K562 (cell line): ENCODE measurements around the gene OPRL1. TPM values are rescaled to one million over a fixed set of nuclear protein-coding genes. Genes with fewer than 3 reads are reported as not detected.

Source experiments
- ATAC-seq: fragments of 200-7000 bp; cut with Tn5 transposase; 3 replicates; pipeline ENCODE4 v1.9.1; 2020; ENCODE audit warnings: moderate library complexity
- BruUV-seq: library from RNA; stranded (reverse); fragments of 400-500 nt; replicated peaks from 2 replicates; lab custom pipeline; 2021; lab: Mats Ljungman, UMichigan
- CTCF ChIA-PET: fragments of 300-600 bp; formaldehyde crosslinking; extraction: SDS; loops from one replicate; lab custom pipeline; 2021; ENCODE audit warnings: low intra/inter-chr PET ratio; lab: Yijun Ruan, JAX
- POLR2A ChIA-PET: fragments of 300-600, 350-650 bp; sonication (Branson Sonifier 250); formaldehyde crosslinking; extraction: SDS; loops from one replicate; lab custom pipeline; 2021; ENCODE audit warnings: antibody characterized with exemption, inconsistent platforms; lab: Yijun Ruan, JAX
- DNase-seq, 4 experiments: peaks; one replicate each; pipeline versions ENCODE4 v3.0.0 to v3.0.0-alpha.2; 2011 to 2018; ENCODE audit warnings: low spot score in 3 of 4, mixed read lengths in 3 of 4; ENCODE audit errors: extremely low read depth in 1 of 4
- FAIRE-seq: peaks from 2 replicates; lab custom pipeline; 2011; peaks lifted over from hg19 to GRCh38; lab: Jason Lieb, UNC
- H2AFZ ChIP-seq: 2 replicates; pipeline ENCODE4 v1.6.0; 2011; ENCODE audit warnings: low read depth, low read length, control low read depth, inconsistent platforms
- H3K27ac ChIP-seq: fragments of 200-600 bp; 3 replicates; pipeline ENCODE4 v1.8.0; 2011; ENCODE audit warnings: low read depth, mild to moderate bottlenecking, control low read depth, inconsistent platforms, low read length, moderate library complexity, mixed read lengths; ENCODE audit errors: extremely low read depth
- H3K27me3 ChIP-seq, 2 experiments: fragments of 300-600 bp in 1 of 2; 2 replicates in 1 of 2; 3 replicates in 1 of 2; pipeline versions ENCODE4 v1.6.0 to v1.8.0; 2011; ENCODE audit warnings: inconsistent platforms in 2 of 2, low read length in 2 of 2, mild to moderate bottlenecking in 1 of 2, mixed read lengths in 1 of 2, moderate library complexity in 1 of 2; ENCODE audit not compliant: control insufficient read depth in 2 of 2, insufficient read depth in 2 of 2
- H3K36me3 ChIP-seq: fragments of 300-600 bp; 3 replicates; pipeline ENCODE4 v1.8.0; 2011; ENCODE audit warnings: mild to moderate bottlenecking, low read length, inconsistent platforms; ENCODE audit not compliant: control insufficient read depth, insufficient read depth
- H3K4me1 ChIP-seq, 2 experiments: fragments of 200-600 bp in 1 of 2; replicated peaks in 1 of 2; 2 replicates in 1 of 2; 3 replicates in 1 of 2; pipeline versions ENCODE4 v1.5.1 to v1.8.0; 2011; ENCODE audit warnings: inconsistent platforms in 2 of 2, low read length in 2 of 2, mild to moderate bottlenecking in 1 of 2, mixed read lengths in 1 of 2, moderate library complexity in 1 of 2; ENCODE audit not compliant: control insufficient read depth in 2 of 2, insufficient read depth in 2 of 2
- H3K4me2 ChIP-seq: 2 replicates; pipeline ENCODE4 v1.6.1; 2011; ENCODE audit warnings: low read length, control low read depth, inconsistent platforms, mixed read lengths; ENCODE audit not compliant: insufficient read depth
- H3K4me3 ChIP-seq: fragments of 200-600 bp; sonication (generic), shearing (Covaris generic); 2 replicates; pipeline ENCODE4 v1.5.1; 2016; ENCODE audit warnings: control low read depth, inconsistent platforms
- H3K79me2 ChIP-seq: fragments of 200-600 bp; 3 replicates; pipeline ENCODE4 v1.8.0; 2011; ENCODE audit warnings: low read length, inconsistent platforms; ENCODE audit not compliant: control insufficient read depth, insufficient read depth
- H3K9ac ChIP-seq, 2 experiments: 2 replicates each; pipeline versions ENCODE4 v1.6.0 to v1.6.1; 2011; ENCODE audit warnings: low read depth in 2 of 2, low read length in 2 of 2, control low read depth in 1 of 2, inconsistent platforms in 1 of 2, mild to moderate bottlenecking in 1 of 2, mixed read lengths in 1 of 2; ENCODE audit not compliant: insufficient read depth in 1 of 2
- H3K9me1 ChIP-seq: one replicate; pipeline ENCODE4 v1.6.0; 2011; ENCODE audit warnings: inconsistent platforms, mild to moderate bottlenecking, low read length, moderate library complexity; ENCODE audit not compliant: control insufficient read depth, insufficient read depth
- H3K9me3 ChIP-seq: replicated peaks from 2 replicates; pipeline ENCODE4 v1.5.1; 2011; ENCODE audit warnings: low read depth, low read length, inconsistent platforms; ENCODE audit not compliant: control insufficient read depth, insufficient read depth
- H4K20me1 ChIP-seq: replicated peaks from 2 replicates; pipeline ENCODE4 v1.6.1; 2011; ENCODE audit warnings: low read length, inconsistent platforms, mixed read lengths; ENCODE audit not compliant: control insufficient read depth, insufficient read depth
- PHF20 ChIP-seq: fragments of 450-650 bp; IDR thresholded peaks from 2 replicates; pipeline ENCODE4 v1.6.1; 2018; ENCODE audit not compliant: partially characterized antibody
- SAP30 ChIP-seq: fragments of 200-600 bp; sonication (generic); IDR thresholded peaks from 2 replicates; pipeline ENCODE4 v1.6.1; 2012; ENCODE audit warnings: borderline replicate concordance, low read depth, mild to moderate bottlenecking, moderate library complexity, low read length, control low read depth, inconsistent platforms; ENCODE audit not compliant: insufficient read depth, poor library complexity, severe bottlenecking
- SP1 ChIP-seq: sonication (generic); formaldehyde crosslinking; IDR thresholded peaks from 2 replicates; pipeline ENCODE4 v1.8.1; 2022; ENCODE audit warnings: mild to moderate bottlenecking, missing genetic modification reagents
- SRSF3 ChIP-seq: fragments of 200-400 bp; formaldehyde crosslinking; IDR thresholded peaks from 2 replicates; pipeline ENCODE4 v1.6.1; 2016; ENCODE audit warnings: mild to moderate bottlenecking, low read length, moderate library complexity; ENCODE audit not compliant: insufficient read depth
- ZNF165 ChIP-seq: fragments of 250-450 bp; sonication (Bioruptor Pico); IDR thresholded peaks from 2 replicates; pipeline ENCODE4 v1.4.0; 2020; ENCODE audit warnings: borderline replicate concordance
- ZNF699 ChIP-seq: fragments of 250-450 bp; sonication (Bioruptor Pico); IDR thresholded peaks from 2 replicates; pipeline ENCODE4 v1.8.0; 2021; ENCODE audit warnings: mild to moderate bottlenecking, moderate library complexity; ENCODE audit not compliant: insufficient replicate concordance
- ZNF778 ChIP-seq: fragments of 450-650 bp; formaldehyde crosslinking; IDR thresholded peaks from 2 replicates; pipeline ENCODE4 v1.4.0; 2020; ENCODE audit warnings: mild to moderate bottlenecking, moderate library complexity
- ZNF780A ChIP-seq: fragments of 250-450 bp; sonication (Bioruptor Pico); IDR thresholded peaks from 2 replicates; pipeline ENCODE4 v1.5.0; 2021; ENCODE audit warnings: mild to moderate bottlenecking
- WGBS: fragments of 100-300 bp; shearing (Covaris generic); methylation state at CpG from one replicate; pipeline ENCODE4 v1.1.6; 2016; ENCODE audit warnings: low coverage, mixed read lengths; ENCODE audit not compliant: insufficient coverage; ENCODE audit errors: missing lambda C conversion rate; 5-methylcytosine and 5-hydroxymethylcytosine counted together
- in situ Hi-C: fragments of 300-500 bp; cut with MboI; formaldehyde crosslinking; loops from 4 replicates; pipeline ENCODE4 v1.15.0; 2018; ENCODE audit warnings: inconsistent platforms, mixed read lengths
- intact Hi-C: fragments of 100-400 bp; cut with micrococcal nuclease; formaldehyde crosslinking; loops from 2 replicates; pipeline ENCODE4 v1.14.2; 2022
- polyA plus RNA-seq, 8 experiments: library from polyadenylated mRNA; depleted of rRNA in 4 of 8; stranded (reverse) in 5 of 8; unstranded in 3 of 8; fragments of >200 nt; fragmentation: Nextera tagmentation in 2 of 8; fragmentation: Illumina TruSeq in 1 of 8; extraction: Ambion mirVana in 2 of 8; extraction: Trizol in 1 of 8; gene quantifications; 2 replicates each; pipeline versions ENCODE4 v1.2.1 to v1.2.3, GENCODE V29; 2011 to 2014; ENCODE audit warnings: inconsistent platforms in 1 of 8, missing spikeins in 1 of 8
- total RNA-seq, 7 experiments: library from RNA; depleted of rRNA in 6 of 7; stranded (reverse); fragments of >200 nt in 6 of 7; fragmentation: Illumina TruSeq in 2 of 7; extraction: Trizol in 2 of 7; gene quantifications; 2 replicates each; pipeline versions ENCODE4 v1.2.1 to v1.2.3, GENCODE V29; 2011 to 2021; ENCODE audit warnings: low replicate concordance in 1 of 7
- TF ChIP-seq, protein P1 (sequence below): fragments of 450-650 bp; IDR thresholded peaks from 2 replicates; pipeline ENCODE4 v1.6.1; 2016

The OPRL1 gene
- total and polyA plus RNA-seq, 9 of the 15 experiments (the other 6 are each of a cell fraction or from before 2014, with no cell fraction given) = 0.06 to 0.33 (median 0.11) TPM; not detected in 2

DNA sequence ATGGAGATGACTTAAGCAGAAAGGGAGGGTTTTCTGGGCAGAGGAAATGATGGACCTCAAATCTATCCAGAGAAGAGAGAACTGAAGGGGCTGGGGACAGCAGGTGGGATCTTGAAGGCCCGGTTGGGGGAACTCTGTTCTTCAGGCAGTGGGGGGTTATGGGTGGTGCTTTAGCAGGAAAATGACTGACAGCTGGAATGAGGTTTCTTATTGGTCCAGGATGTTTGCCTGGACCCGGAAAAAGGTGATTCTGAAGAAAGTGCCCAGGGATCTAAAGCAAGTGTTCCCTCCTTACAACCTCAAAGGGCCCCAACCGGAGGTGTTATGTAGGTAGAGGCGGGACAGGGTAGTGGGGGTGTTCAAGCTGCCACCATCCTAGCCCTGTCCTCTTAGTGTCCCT is 15.6 kb downstream of the OPRL1 start:
- Histone ChIP-seq H3K4me3 (no peak overlapping the region), H3K4me1 (peaks cover 0 to 27% of the 10 kb centered on the region in 2 experiments; a peak in 2 of 5 replicates), H3K9ac (no peak overlapping the region), H3K9me1 (no peaks in the 10 kb centered on the region), H3K36me3 (no peaks in the 10 kb centered on the region), H3K9me3 (no peaks in the 10 kb centered on the region), H3K79me2 (no peaks in the 10 kb centered on the region), H4K20me1 (no peaks in the 10 kb centered on the region), H2AFZ (no peak overlapping the region), H3K27me3 (peaks cover 11 to 30% of the 10 kb centered on the region in 2 experiments; a peak in 4 of 5 replicates), H3K27ac (no peak overlapping the region), H3K4me2 (no peak overlapping the region)
- WGBS = 2% methylated on average over 4 of the region's 4 CpGs
- CTCF ChIA-PET = no interaction called here
- DNase-seq (no peak), ATAC-seq (no peak), FAIRE-seq (no peak)
- no TSS peak for BruUV-seq
- POLR2A ChIA-PET = no interaction called here
- intact Hi-C loops = no loop called here
- TF ChIP-seq ZNF699 (CRISPR knock-in tag) (no peak), SRSF3 (no peak), PHF20 (no peak), SAP30 (no peak), SP1 (CRISPR knock-in tag) (no peak), ZNF780A (CRISPR knock-in tag) (no peak), ZNF165 (no peak), ZNF778 (CRISPR knock-in tag) (no peak)
- TF ChIP-seq, protein P1, sequence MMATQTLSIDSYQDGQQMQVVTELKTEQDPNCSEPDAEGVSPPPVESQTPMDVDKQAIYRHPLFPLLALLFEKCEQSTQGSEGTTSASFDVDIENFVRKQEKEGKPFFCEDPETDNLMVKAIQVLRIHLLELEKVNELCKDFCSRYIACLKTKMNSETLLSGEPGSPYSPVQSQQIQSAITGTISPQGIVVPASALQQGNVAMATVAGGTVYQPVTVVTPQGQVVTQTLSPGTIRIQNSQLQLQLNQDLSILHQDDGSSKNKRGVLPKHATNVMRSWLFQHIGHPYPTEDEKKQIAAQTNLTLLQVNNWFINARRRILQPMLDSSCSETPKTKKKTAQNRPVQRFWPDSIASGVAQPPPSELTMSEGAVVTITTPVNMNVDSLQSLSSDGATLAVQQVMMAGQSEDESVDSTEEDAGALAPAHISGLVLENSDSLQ = peak; percentile 76
- in situ Hi-C loops = no loop called here
